A673 (cell line): ENCODE data around the gene SOX2. TPM values are rescaled to one million over a fixed set of nuclear protein-coding genes. Genes with fewer than 3 reads are reported as not detected.

ENCODE experiments used
- BruUV-seq: library from RNA; stranded (reverse); fragments of 400-500 nt; replicated peaks from 2 replicates; lab custom pipeline; 2021; lab: Mats Ljungman, UMichigan
- CTCF ChIA-PET: fragments of 300-600 bp; sonication (Branson Sonifier 250); formaldehyde crosslinking; loops from one replicate; lab custom pipeline; 2022; ENCODE audit warnings: antibody characterized with exemption; lab: Charles Lee
- POLR2A ChIA-PET: fragments of 300-600 bp; sonication (Branson Sonifier 250); formaldehyde crosslinking; loops from one replicate; lab custom pipeline; 2022; ENCODE audit warnings: antibody characterized with exemption; ENCODE audit not compliant: low non-redundant PET; lab: Charles Lee
- DNase-seq: peaks from one replicate; pipeline ENCODE4 v3.0.0-alpha.2; 2015; ENCODE audit warnings: low spot score
- H3K27ac ChIP-seq: fragments of 200-600 bp; sonication (generic); 2 replicates; pipeline ENCODE4 v1.5.1; 2016; ENCODE audit warnings: mixed run types, low read depth, mild to moderate bottlenecking, mixed read lengths, antibody characterized with exemption, low read length; ENCODE audit not compliant: poor library complexity, severe bottlenecking
- H3K27me3 ChIP-seq: fragments of 200-600 bp; sonication (generic); replicated peaks from 2 replicates; pipeline ENCODE4 v1.6.1; 2017; ENCODE audit warnings: mixed run types, low read depth, mild to moderate bottlenecking, mixed read lengths, antibody characterized with exemption, low read length; ENCODE audit not compliant: insufficient read depth, poor library complexity
- H3K36me3 ChIP-seq: fragments of 200-600 bp; sonication (generic); 2 replicates; pipeline ENCODE4 v1.6.1; 2016; ENCODE audit warnings: mixed run types, mild to moderate bottlenecking, mixed read lengths, antibody characterized with exemption, low read length; ENCODE audit not compliant: insufficient read depth, poor library complexity, severe bottlenecking
- H3K4me1 ChIP-seq: fragments of 200-600 bp; sonication (generic); 2 replicates; pipeline ENCODE4 v1.6.1; 2017; ENCODE audit warnings: mixed run types, mild to moderate bottlenecking, mixed read lengths, antibody characterized with exemption, low read length; ENCODE audit not compliant: insufficient read depth, poor library complexity, severe bottlenecking
- H3K4me3 ChIP-seq: fragments of 200-600 bp; sonication (generic); 2 replicates; pipeline ENCODE4 v1.5.1; 2016; ENCODE audit warnings: low read depth, mixed run types, mild to moderate bottlenecking, mixed read lengths, low read length; ENCODE audit not compliant: poor library complexity, severe bottlenecking
- H3K9me3 ChIP-seq: fragments of 200-600 bp; sonication (generic); 2 replicates; pipeline ENCODE4 v1.6.1; 2016; ENCODE audit warnings: mixed run types, low read depth, mild to moderate bottlenecking, mixed read lengths, antibody characterized with exemption, low read length; ENCODE audit not compliant: poor library complexity, severe bottlenecking
- CTCF ChIP-seq: fragments of 300-800, 200-600 bp; sonication (generic); conservative IDR thresholded peaks from 2 replicates; pipeline ENCODE4 v1.5.1; 2017; ENCODE audit warnings: low read depth, mild to moderate bottlenecking, antibody characterized with exemption, low read length, moderate library complexity, mixed read lengths
- EZH2 ChIP-seq: fragments of 200-600 bp; sonication (generic); IDR thresholded peaks from 2 replicates; pipeline ENCODE4 v1.6.1; 2017; ENCODE audit warnings: borderline replicate concordance, low read depth, mild to moderate bottlenecking, mixed read lengths, antibody characterized with exemption, low read length; ENCODE audit not compliant: poor library complexity, severe bottlenecking
- intact Hi-C: fragments of 100-400 bp; cut with micrococcal nuclease; formaldehyde crosslinking; loops from one replicate; pipeline ENCODE4 v1.10.0; 2022; ENCODE audit not compliant: unreplicated experiment
- total RNA-seq: library from RNA; stranded (reverse); gene quantifications from 2 replicates; pipeline ENCODE4 v1.2.3, GENCODE V29; 2021

SOX2 gene
- total RNA-seq, 1 experiment from 2014 or later, result 62.0 TPM

GRCh38 chr3:181712553-181713279 is 991 bp downstream of the SOX2 start:
- Histone ChIP-seq H3K27ac (peak overlapping the region; percentile 86), H3K4me3 (peak overlapping the region; percentile 78), H3K9me3 (no peaks in the 10 kb centered on the region), H3K27me3 (no peaks in the 10 kb centered on the region), H3K4me1 (peaks cover 48% of the 10 kb centered on the region), H3K36me3 (peaks cover 6% of the 10 kb centered on the region)
- POLR2A ChIA-PET, result interaction anchor here (0.6 kb wide), 1 partner anchor 12 kb away, joined by 23 read pairs; no protein-coding TSS in a partner anchor
- CTCF ChIA-PET, result interaction anchor here (0.8 kb wide), 1 partner anchor 12 kb away, joined by 3 read pairs; no protein-coding TSS in a partner anchor
- intact Hi-C loops, result loop anchor here (5.0 to 10.0 kb wide), 2 partner anchors 180 to 652 kb away; no protein-coding TSS in a partner anchor
- peak; percentile 81 for DNase-seq
- no TSS peak for BruUV-seq
- no peak for TF ChIP-seq EZH2
- TF ChIP-seq CTCF, result no peak

GRCh38 chr3:181713280-181713647 is 1.5 kb downstream of the SOX2 start:
- TF ChIP-seq CTCF (no peak), EZH2 (no peak)
- Histone ChIP-seq H3K27ac (peak overlapping the region; percentile 86), H3K4me1 (peaks cover 47% of the 10 kb centered on the region), H3K27me3 (no peaks in the 10 kb centered on the region), H3K9me3 (no peaks in the 10 kb centered on the region), H3K36me3 (peaks cover 6% of the 10 kb centered on the region), H3K4me3 (peak overlapping the region; percentile 78)
- no TSS peak for BruUV-seq
- intact Hi-C loops, result loop anchor here (5.0 to 10.0 kb wide), 2 partner anchors 179 to 652 kb away; no protein-coding TSS in a partner anchor
- peak; percentile 49 for DNase-seq
- ChIA-PET CTCF (interaction anchor here (0.8 kb wide), 1 partner anchor 13 kb away, joined by 3 read pairs; no protein-coding TSS in a partner anchor), POLR2A (interaction anchor here (0.6 kb wide), 1 partner anchor 973 kb away, joined by 4 read pairs; no protein-coding TSS in a partner anchor)

DNA sequence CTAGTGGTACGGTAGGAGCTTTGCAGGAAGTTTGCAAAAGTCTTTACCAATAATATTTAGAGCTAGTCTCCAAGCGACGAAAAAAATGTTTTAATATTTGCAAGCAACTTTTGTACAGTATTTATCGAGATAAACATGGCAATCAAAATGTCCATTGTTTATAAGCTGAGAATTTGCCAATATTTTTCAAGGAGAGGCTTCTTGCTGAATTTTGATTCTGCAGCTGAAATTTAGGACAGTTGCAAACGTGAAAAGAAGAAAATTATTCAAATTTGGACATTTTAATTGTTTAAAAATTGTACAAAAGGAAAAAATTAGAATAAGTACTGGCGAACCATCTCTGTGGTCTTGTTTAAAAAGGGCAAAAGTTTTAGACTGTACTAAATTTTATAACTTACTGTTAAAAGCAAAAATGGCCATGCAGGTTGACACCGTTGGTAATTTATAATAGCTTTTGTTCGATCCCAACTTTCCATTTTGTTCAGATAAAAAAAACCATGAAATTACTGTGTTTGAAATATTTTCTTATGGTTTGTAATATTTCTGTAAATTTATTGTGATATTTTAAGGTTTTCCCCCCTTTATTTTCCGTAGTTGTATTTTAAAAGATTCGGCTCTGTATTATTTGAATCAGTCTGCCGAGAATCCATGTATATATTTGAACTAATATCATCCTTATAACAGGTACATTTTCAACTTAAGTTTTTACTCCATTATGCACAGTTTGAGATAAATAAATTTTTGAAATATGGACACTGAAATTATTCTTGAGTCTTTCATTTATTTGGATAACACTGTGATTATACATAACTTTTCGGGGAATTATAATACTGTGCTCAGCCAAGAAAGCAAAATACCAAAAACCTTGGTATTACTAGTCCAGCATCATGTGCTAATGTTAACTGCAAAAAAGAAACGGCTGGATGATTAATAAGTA is 2.2 kb downstream of the SOX2 start:
- DNase-seq, result no peak
- TF ChIP-seq EZH2 (no peak), CTCF (no peak)
- ChIA-PET POLR2A (interaction anchor here (0.6 kb wide), 1 partner anchor 972 kb away, joined by 4 read pairs; no protein-coding TSS in a partner anchor), CTCF (interaction anchor here (0.8 kb wide), 1 partner anchor 14 kb away, joined by 3 read pairs; no protein-coding TSS in a partner anchor)
- H3K27ac ChIP-seq, result peak overlapping the region; percentile 86
- H3K27me3 ChIP-seq, result no peaks in the 10 kb centered on the region
- peak overlapping the region; percentile 78 for H3K4me3 ChIP-seq
- no peaks in the 10 kb centered on the region for H3K9me3 ChIP-seq
- peaks cover 44% of the 10 kb centered on the region for H3K4me1 ChIP-seq
- intact Hi-C loops, result loop anchor here (5.0 to 10.0 kb wide), 2 partner anchors 178 to 651 kb away; no protein-coding TSS in a partner anchor
- peaks cover 6% of the 10 kb centered on the region for H3K36me3 ChIP-seq
- TSS peak; percentile 67 for BruUV-seq
